ENCODE data around the gene KRT31. TPM values are rescaled to one million over a fixed set of nuclear protein-coding genes. Genes with fewer than 3 reads are reported as not detected.
A peak's percentile ranks its signal among the peaks of the same experiment; 100 is the strongest.

Gene KRT31
- total RNA-seq, 2 experiments from 2014 or later = not detected

GRCh38 chr17:41418116-41418860 is 20.9 kb upstream of the KRT31 start:
- no peak for DNase-seq
- POLR2A ChIA-PET = no interaction called here
- H3K36me3 Mint-ChIP-seq (ENCODE audit: low read depth) = no peaks in the 10 kb centered on the region
- H3K27ac Mint-ChIP-seq = no peak overlapping the region
- CTCF ChIA-PET = interaction anchor here (0.8 to 2.3 kb wide), 13 partner anchors 8 to 185 kb away, joined by 3 to 19 read pairs (median 3); partner anchors contain the start of gene KRT32
- TF ChIP-seq, protein P1, sequence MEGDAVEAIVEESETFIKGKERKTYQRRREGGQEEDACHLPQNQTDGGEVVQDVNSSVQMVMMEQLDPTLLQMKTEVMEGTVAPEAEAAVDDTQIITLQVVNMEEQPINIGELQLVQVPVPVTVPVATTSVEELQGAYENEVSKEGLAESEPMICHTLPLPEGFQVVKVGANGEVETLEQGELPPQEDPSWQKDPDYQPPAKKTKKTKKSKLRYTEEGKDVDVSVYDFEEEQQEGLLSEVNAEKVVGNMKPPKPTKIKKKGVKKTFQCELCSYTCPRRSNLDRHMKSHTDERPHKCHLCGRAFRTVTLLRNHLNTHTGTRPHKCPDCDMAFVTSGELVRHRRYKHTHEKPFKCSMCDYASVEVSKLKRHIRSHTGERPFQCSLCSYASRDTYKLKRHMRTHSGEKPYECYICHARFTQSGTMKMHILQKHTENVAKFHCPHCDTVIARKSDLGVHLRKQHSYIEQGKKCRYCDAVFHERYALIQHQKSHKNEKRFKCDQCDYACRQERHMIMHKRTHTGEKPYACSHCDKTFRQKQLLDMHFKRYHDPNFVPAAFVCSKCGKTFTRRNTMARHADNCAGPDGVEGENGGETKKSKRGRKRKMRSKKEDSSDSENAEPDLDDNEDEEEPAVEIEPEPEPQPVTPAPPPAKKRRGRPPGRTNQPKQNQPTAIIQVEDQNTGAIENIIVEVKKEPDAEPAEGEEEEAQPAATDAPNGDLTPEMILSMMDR (IDR thresholded peaks at IDR 0.05) = no peak
- H3K9me3 Mint-ChIP-seq = no peaks in the 10 kb centered on the region
- peaks cover 4% of the 10 kb centered on the region for H3K4me1 Mint-ChIP-seq (ENCODE audit: low read depth)
- no peak for ATAC-seq
- intact Hi-C loops (cut with micrococcal nuclease) = no loop called here
- H3K4me3 Mint-ChIP-seq = no peak overlapping the region
- H3K27me3 Mint-ChIP-seq = no peaks in the 10 kb centered on the region

DNA sequence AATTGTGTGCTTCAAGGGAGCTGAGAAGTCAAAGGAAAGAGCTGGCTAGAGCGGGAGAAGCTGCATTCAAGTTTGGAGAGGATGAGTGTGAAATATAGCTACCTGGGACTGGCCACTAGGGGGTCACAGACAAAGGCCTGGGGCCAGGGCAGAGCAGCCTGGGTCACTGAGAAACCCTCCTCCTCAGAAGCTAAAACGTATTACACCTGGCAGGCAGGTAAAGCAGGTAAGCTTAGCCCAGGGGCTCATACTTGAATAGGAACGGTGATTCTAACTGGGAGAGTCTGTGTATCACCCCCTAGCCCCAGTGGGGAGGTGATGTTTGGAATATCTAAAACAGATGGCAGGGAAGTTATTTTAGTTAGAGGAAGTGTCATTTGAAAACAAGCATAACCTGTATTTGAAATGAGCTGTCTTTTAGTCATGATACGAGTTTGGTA is 20.2 kb upstream of the KRT31 start:
- TF ChIP-seq, protein P1 (IDR thresholded peaks at IDR 0.05) = no peak
- POLR2A ChIA-PET = no interaction called here
- intact Hi-C loops (cut with micrococcal nuclease) = no loop called here
- no peak overlapping the region for H3K4me3 Mint-ChIP-seq
- no peaks in the 10 kb centered on the region for H3K36me3 Mint-ChIP-seq (ENCODE audit: low read depth)
- H3K9me3 Mint-ChIP-seq = no peaks in the 10 kb centered on the region
- peak; percentile 13 for DNase-seq
- no peaks in the 10 kb centered on the region for H3K27me3 Mint-ChIP-seq
- CTCF ChIA-PET = interaction anchor here (0.8 to 2.3 kb wide), 13 partner anchors 9 to 185 kb away, joined by 3 to 19 read pairs (median 3); partner anchors contain the start of gene KRT32
- peaks cover 4% of the 10 kb centered on the region for H3K4me1 Mint-ChIP-seq (ENCODE audit: low read depth)
- ATAC-seq = no peak
- no peak overlapping the region for H3K27ac Mint-ChIP-seq

GRCh38 chr17:41417127-41417526 is 19.7 kb upstream of the KRT31 start:
- intact Hi-C loops (cut with micrococcal nuclease) = no loop called here
- H3K9me3 Mint-ChIP-seq = no peaks in the 10 kb centered on the region
- POLR2A ChIA-PET = no interaction called here

DNA sequence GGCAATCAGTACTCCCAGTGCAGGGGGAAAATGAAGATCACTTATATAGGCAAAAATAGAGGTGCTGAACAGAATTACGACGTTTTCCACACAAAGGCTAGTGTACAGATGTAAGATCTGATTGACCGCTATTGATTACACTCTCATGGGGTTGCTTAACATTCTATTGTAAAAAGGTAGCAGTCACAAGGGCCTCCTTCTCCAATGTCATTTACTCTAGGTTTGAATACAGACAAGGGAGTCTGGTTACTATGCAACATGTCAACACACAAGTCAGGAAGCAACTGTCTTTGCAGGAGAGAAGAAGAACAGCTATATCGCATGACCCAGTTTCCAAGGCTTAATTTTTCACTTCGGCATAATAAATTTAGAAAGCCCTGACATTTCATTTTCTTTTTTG is 19.1 kb upstream of the KRT31 start:
- DNase-seq = no peak
- peaks cover 4% of the 10 kb centered on the region for H3K4me1 Mint-ChIP-seq (ENCODE audit: low read depth)
- ChIA-PET POLR2A (no interaction called here), CTCF (interaction anchor here (1.0 kb wide), 1 partner anchor 185 kb away, joined by 3 read pairs; no protein-coding TSS in a partner anchor)
- no peaks in the 10 kb centered on the region for H3K36me3 Mint-ChIP-seq (ENCODE audit: low read depth)
- H3K27me3 Mint-ChIP-seq = no peaks in the 10 kb centered on the region
- H3K27ac Mint-ChIP-seq = no peak overlapping the region
- H3K4me3 Mint-ChIP-seq = no peak overlapping the region
- intact Hi-C loops (cut with micrococcal nuclease) = no loop called here
- H3K9me3 Mint-ChIP-seq = no peaks in the 10 kb centered on the region
- TF ChIP-seq, protein P1 (IDR thresholded peaks at IDR 0.05) = no peak
- no peak for ATAC-seq

More at GRCh38 chr17:41417127-41417526, 19.7 kb upstream of the KRT31 start:
- no peak overlapping the region for H3K4me3 Mint-ChIP-seq
- no peak for DNase-seq
- H3K4me1 Mint-ChIP-seq (ENCODE audit: low read depth) = peaks cover 4% of the 10 kb centered on the region
- H3K27ac Mint-ChIP-seq = no peak overlapping the region
- no peaks in the 10 kb centered on the region for H3K27me3 Mint-ChIP-seq
- CTCF ChIA-PET = interaction anchor here (0.8 to 2.3 kb wide), 10 partner anchors 9 to 132 kb away, joined by 3 to 19 read pairs (median 3); partner anchors contain the start of gene KRT32
- H3K36me3 Mint-ChIP-seq (ENCODE audit: low read depth) = no peaks in the 10 kb centered on the region
- no peak for ATAC-seq
- TF ChIP-seq, protein P1 (IDR thresholded peaks at IDR 0.05) = no peak

GRCh38 chr17:41415833-41416335 is 18.5 kb upstream of the KRT31 start:
- Mint-ChIP-seq H3K4me3 (no peak overlapping the region), H3K27ac (no peak overlapping the region), H3K27me3 (no peaks in the 10 kb centered on the region), H3K36me3 (ENCODE audit: low read depth) (no peaks in the 10 kb centered on the region), H3K4me1 (ENCODE audit: low read depth) (peaks cover 4% of the 10 kb centered on the region), H3K9me3 (no peaks in the 10 kb centered on the region)
- ChIA-PET CTCF (interaction anchor here (1.0 kb wide), 1 partner anchor 186 kb away, joined by 3 read pairs; no protein-coding TSS in a partner anchor), POLR2A (no interaction called here)
- intact Hi-C loops (cut with micrococcal nuclease) = no loop called here
- TF ChIP-seq, protein P1 (IDR thresholded peaks at IDR 0.05) = no peak
- no peak for ATAC-seq
- no peak for DNase-seq

Measured in activated CD8-positive, alpha-beta T cell treated with anti-CD3 and anti-CD28 coated beads for 36 hours (primary cell).